Fibroblast of lung (primary cell): Measurements from ENCODE around the gene RFPL2. TPM values are rescaled to one million over a fixed set of nuclear protein-coding genes. Genes with fewer than 3 reads are reported as not detected.

ENCODE experiments used
- DNase-seq, 2 donors: peaks; one replicate each; pipeline versions ENCODE4 v3.0.0 to v3.0.0-alpha.2; 2010; ENCODE audit warnings: low read depth in 2 of 2
- H2AFZ ChIP-seq: 2 replicates; pipeline ENCODE4 v1.5.1; 2012; ENCODE audit warnings: low read length, control low read depth, inconsistent platforms
- H3K27ac ChIP-seq: 2 replicates; pipeline ENCODE4 v1.5.1; 2011; ENCODE audit warnings: low read length, control low read depth; ENCODE audit not compliant: insufficient read depth
- H3K27me3 ChIP-seq: 2 replicates; pipeline ENCODE4 v1.5.1; 2011; ENCODE audit warnings: mild to moderate bottlenecking, low read length; ENCODE audit not compliant: control insufficient read depth, insufficient read depth
- H3K36me3 ChIP-seq: 2 replicates; pipeline ENCODE4 v1.5.1; 2011; ENCODE audit warnings: low read length; ENCODE audit not compliant: control insufficient read depth, insufficient read depth
- H3K4me1 ChIP-seq: 2 replicates; pipeline ENCODE4 v1.5.1; 2011; ENCODE audit warnings: low read length; ENCODE audit not compliant: control insufficient read depth, insufficient read depth; ENCODE audit errors: extremely low read depth
- H3K4me2 ChIP-seq: 2 replicates; pipeline ENCODE4 v1.5.1; 2011; ENCODE audit warnings: low read length, control low read depth; ENCODE audit not compliant: insufficient read depth; ENCODE audit errors: extremely low read depth
- H3K4me3 ChIP-seq, 4 experiments: fragments of 200-600 bp in 1 of 4; sonication (generic) in 1 of 4; replicated peaks in 1 of 4; 2 replicates each; pipeline ENCODE4 v1.5.1; 2011 to 2016; ENCODE audit warnings: low read length in 4 of 4, low read depth in 3 of 4, mild to moderate bottlenecking in 3 of 4, control low read depth in 2 of 4, inconsistent platforms in 1 of 4, mixed read lengths in 1 of 4; ENCODE audit not compliant: insufficient read depth in 1 of 4; ENCODE audit errors: control extremely low read depth in 1 of 4
- H3K79me2 ChIP-seq: 2 replicates; pipeline ENCODE4 v1.5.1; 2012; ENCODE audit warnings: mild to moderate bottlenecking, low read length, inconsistent platforms; ENCODE audit not compliant: control insufficient read depth, insufficient read depth
- H3K9ac ChIP-seq: 2 replicates; pipeline ENCODE4 v1.5.1; 2011; ENCODE audit warnings: mild to moderate bottlenecking, low read length, control low read depth; ENCODE audit not compliant: insufficient read depth
- H3K9me3 ChIP-seq: 2 replicates; pipeline ENCODE4 v1.5.1; 2012; ENCODE audit warnings: low read depth, low read length; ENCODE audit not compliant: control insufficient read depth, insufficient read depth
- H4K20me1 ChIP-seq: 2 replicates; pipeline ENCODE4 v1.5.1; 2011; ENCODE audit warnings: low read length; ENCODE audit not compliant: control insufficient read depth, insufficient read depth; ENCODE audit errors: extremely low read depth
- EZH2 ChIP-seq: IDR thresholded peaks from 2 replicates; pipeline ENCODE4 v1.5.1; 2012; ENCODE audit warnings: low read length, control low read depth, mild to moderate bottlenecking; ENCODE audit errors: missing control alignments
- polyA plus RNA-seq, 2 donors: library from polyadenylated mRNA; depleted of rRNA in 1 of 2; stranded (reverse) in 1 of 2; unstranded in 1 of 2; fragments of >200 nt; gene quantifications; 2 replicates each; pipeline ENCODE4 v1.2.1, GENCODE V29; 2011 to 2012; ENCODE audit warnings: missing spikeins in 1 of 2
- total RNA-seq: library from RNA; depleted of rRNA; stranded (reverse); fragments of >200 nt; gene quantifications from 2 replicates; pipeline ENCODE4 v1.2.1, GENCODE V29; 2014
- TF ChIP-seq, protein P1 (sequence below), 2 donors: IDR thresholded peaks in 1 of 2; conservative IDR thresholded peaks in 1 of 2; 1 replicate in 1 of 2; 2 replicates in 1 of 2; pipeline ENCODE4 v1.5.1; 2011 to 2012; ENCODE audit warnings: low read length in 2 of 2, control low read depth in 1 of 2, inconsistent platforms in 1 of 2, low read depth in 1 of 2, mild to moderate bottlenecking in 1 of 2

RFPL2 gene
- total and polyA plus RNA-seq, 2 donors (not counting 1 experiment from before 2014, with no cell fraction given), result not detected

DNA sequence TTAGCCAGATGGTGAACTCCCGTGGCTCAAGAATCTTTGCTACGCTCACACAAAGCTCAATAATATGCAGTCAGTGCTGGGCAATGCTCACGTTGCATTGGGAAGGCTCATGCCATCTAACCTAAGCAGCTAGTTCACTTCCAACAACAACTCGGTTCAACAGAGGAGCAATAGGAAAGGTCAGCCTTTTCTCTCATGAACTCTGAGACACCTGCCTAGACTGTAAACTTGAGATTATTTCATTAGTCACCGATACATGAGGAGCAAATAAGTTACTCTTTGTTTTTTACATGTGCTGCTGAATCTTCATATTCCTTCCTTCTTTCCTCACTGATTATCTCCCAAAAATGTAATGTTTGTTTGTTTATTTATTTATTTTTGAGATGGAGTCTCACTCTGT is 41.3 kb upstream of the RFPL2 start:
- H3K4me3 ChIP-seq, result no peak overlapping the region
- no peaks in the 10 kb centered on the region for H3K9me3 ChIP-seq
- H3K27me3 ChIP-seq, result no peaks in the 10 kb centered on the region
- no peak overlapping the region for H3K9ac ChIP-seq
- H3K36me3 ChIP-seq, result no peaks in the 10 kb centered on the region
- no peak overlapping the region for H3K27ac ChIP-seq
- TF ChIP-seq, protein P1, sequence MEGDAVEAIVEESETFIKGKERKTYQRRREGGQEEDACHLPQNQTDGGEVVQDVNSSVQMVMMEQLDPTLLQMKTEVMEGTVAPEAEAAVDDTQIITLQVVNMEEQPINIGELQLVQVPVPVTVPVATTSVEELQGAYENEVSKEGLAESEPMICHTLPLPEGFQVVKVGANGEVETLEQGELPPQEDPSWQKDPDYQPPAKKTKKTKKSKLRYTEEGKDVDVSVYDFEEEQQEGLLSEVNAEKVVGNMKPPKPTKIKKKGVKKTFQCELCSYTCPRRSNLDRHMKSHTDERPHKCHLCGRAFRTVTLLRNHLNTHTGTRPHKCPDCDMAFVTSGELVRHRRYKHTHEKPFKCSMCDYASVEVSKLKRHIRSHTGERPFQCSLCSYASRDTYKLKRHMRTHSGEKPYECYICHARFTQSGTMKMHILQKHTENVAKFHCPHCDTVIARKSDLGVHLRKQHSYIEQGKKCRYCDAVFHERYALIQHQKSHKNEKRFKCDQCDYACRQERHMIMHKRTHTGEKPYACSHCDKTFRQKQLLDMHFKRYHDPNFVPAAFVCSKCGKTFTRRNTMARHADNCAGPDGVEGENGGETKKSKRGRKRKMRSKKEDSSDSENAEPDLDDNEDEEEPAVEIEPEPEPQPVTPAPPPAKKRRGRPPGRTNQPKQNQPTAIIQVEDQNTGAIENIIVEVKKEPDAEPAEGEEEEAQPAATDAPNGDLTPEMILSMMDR (conservative IDR thresholded peaks at IDR 0.05 in 1 of 2, IDR thresholded peaks at IDR 0.05 in 1 of 2; ENCODE audit: low read depth in 1 of 2, low read length in 2 of 2), result no peak
- TF ChIP-seq EZH2, result no peak
- H2AFZ ChIP-seq, result no peak overlapping the region
- H3K4me2 ChIP-seq, result no peak overlapping the region
- H4K20me1 ChIP-seq, result no peaks in the 10 kb centered on the region
- H3K4me1 ChIP-seq, result no peaks in the 10 kb centered on the region
- no peaks in the 10 kb centered on the region for H3K79me2 ChIP-seq
- no peak for DNase-seq

DNA sequence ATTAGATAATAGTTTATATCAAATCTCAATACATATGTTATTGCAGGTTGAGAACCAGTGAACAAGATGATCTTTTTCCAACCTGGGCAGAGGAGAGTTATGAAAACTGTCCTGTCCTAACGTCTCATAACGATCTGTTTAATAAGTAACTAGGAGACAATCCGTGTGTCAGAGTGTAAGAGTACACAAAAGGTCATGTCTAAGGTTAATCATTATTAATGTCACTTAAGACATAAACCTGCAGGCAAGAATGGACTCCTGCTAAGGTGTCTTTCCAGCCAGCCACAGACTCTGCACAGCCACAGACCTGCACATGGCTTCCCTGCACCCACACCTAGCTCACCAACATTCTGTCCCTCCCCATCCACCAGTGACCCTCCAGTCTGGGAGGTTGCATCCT is 40.2 kb upstream of the RFPL2 start:
- no peaks in the 10 kb centered on the region for H3K4me1 ChIP-seq
- no peaks in the 10 kb centered on the region for H3K27me3 ChIP-seq
- no peak for DNase-seq
- no peak overlapping the region for H3K4me3 ChIP-seq
- H3K79me2 ChIP-seq, result no peaks in the 10 kb centered on the region
- no peak overlapping the region for H3K27ac ChIP-seq
- no peaks in the 10 kb centered on the region for H3K36me3 ChIP-seq
- TF ChIP-seq, protein P1 (conservative IDR thresholded peaks at IDR 0.05 in 1 of 2, IDR thresholded peaks at IDR 0.05 in 1 of 2; ENCODE audit: low read depth in 1 of 2, low read length in 2 of 2), result no peak
- no peak for TF ChIP-seq EZH2
- H3K4me2 ChIP-seq, result no peak overlapping the region
- no peaks in the 10 kb centered on the region for H4K20me1 ChIP-seq
- H3K9me3 ChIP-seq, result no peaks in the 10 kb centered on the region
- H3K9ac ChIP-seq, result no peak overlapping the region
- no peak overlapping the region for H2AFZ ChIP-seq

DNA sequence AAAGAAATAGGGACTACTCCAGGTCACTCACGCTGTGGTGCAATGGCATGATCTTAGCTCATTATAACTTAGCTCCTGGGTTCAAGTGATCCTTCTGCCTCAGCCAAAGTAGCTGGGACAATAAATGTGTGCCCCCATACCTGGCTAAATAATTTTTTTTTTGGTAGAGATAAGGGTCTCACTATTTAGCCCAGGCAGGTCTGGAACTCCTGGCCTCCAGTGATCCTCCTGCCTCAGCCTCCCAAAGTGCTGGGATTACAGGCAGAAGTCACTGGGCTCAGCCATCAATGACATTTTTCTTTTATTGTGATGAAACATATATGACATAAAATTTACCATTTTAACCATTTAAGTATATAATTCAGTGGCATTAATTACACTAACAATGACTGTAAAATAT is 39.7 kb upstream of the RFPL2 start:
- Histone ChIP-seq H3K79me2 (no peaks in the 10 kb centered on the region), H3K9me3 (no peaks in the 10 kb centered on the region), H3K27ac (no peak overlapping the region), H4K20me1 (no peaks in the 10 kb centered on the region), H3K4me1 (no peaks in the 10 kb centered on the region), H3K27me3 (no peaks in the 10 kb centered on the region), H3K4me2 (no peak overlapping the region), H3K36me3 (no peaks in the 10 kb centered on the region), H3K4me3 (no peak overlapping the region), H3K9ac (no peak overlapping the region), H2AFZ (no peak overlapping the region)
- no peak for DNase-seq
- no peak for TF ChIP-seq EZH2
- TF ChIP-seq, protein P1 (conservative IDR thresholded peaks at IDR 0.05 in 1 of 2, IDR thresholded peaks at IDR 0.05 in 1 of 2; ENCODE audit: low read depth in 1 of 2, low read length in 2 of 2), result no peak
